ENCODE data around the gene ARID4B.

DNA sequence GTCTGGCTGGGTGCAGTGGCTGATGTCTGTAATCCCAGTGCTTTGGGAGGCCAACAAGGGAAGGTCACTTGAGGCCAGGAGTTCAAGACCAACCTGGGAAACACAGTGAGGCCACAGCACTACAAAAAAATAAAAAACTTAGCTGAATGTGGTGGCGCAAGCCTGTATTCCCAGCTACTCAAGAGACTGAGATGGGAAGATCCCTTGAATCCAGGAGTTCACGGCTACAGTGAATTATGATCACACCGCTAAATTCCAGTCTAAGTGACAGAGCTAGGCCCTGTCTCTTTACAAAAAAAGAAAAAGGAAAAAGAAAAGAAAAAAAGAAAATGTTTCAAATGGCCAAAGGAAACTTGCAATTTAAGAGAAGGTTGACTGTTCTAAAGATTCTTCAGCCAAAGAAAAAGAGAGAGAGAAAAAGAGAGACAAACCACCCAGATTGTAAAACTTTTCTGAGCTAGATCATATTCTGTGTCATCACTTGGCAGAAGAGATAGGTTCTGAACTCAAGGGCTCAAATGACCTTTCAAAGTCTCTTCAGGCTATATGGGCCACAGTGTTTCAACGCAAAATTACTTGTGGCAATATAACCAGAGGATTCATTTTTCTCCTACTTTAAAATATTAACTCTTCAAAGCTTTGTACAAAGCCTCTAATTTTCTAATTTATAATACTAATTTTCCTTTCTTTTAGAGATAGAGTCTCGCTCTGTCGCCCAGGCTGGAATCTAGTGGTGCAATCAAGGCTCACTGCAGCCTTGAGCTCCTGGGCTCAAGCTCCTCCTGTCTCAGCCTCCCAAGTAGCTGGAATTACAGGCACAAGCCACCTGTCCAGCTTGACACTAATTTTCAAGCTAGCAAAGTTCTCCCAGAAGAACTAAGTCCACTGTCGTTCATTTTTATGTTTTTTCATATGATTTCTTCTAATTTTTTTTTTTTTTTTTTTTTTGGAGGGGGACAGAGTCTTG, 20.5 kb downstream of the ARID4B start:
- TF ChIP-seq MXI1 (conservative IDR thresholded peaks at IDR 0.05; ENCODE audit: poor library complexity, severe bottlenecking) (no peak), TAF1 (IDR thresholded peaks at IDR 0.05; ENCODE audit: low read depth) (no peak), POLR2AphosphoS5 (IDR thresholded peaks at IDR 0.05) (no peak), CTCF (IDR thresholded peaks at IDR 0.05; ENCODE audit: poor library complexity, severe bottlenecking) (no peak), EZH2 (IDR thresholded peaks at IDR 0.05; ENCODE audit: borderline replicate concordance, insufficient read depth, low read length, poor library complexity, severe bottlenecking) (no peak)
- TF ChIP-seq, protein P1, sequence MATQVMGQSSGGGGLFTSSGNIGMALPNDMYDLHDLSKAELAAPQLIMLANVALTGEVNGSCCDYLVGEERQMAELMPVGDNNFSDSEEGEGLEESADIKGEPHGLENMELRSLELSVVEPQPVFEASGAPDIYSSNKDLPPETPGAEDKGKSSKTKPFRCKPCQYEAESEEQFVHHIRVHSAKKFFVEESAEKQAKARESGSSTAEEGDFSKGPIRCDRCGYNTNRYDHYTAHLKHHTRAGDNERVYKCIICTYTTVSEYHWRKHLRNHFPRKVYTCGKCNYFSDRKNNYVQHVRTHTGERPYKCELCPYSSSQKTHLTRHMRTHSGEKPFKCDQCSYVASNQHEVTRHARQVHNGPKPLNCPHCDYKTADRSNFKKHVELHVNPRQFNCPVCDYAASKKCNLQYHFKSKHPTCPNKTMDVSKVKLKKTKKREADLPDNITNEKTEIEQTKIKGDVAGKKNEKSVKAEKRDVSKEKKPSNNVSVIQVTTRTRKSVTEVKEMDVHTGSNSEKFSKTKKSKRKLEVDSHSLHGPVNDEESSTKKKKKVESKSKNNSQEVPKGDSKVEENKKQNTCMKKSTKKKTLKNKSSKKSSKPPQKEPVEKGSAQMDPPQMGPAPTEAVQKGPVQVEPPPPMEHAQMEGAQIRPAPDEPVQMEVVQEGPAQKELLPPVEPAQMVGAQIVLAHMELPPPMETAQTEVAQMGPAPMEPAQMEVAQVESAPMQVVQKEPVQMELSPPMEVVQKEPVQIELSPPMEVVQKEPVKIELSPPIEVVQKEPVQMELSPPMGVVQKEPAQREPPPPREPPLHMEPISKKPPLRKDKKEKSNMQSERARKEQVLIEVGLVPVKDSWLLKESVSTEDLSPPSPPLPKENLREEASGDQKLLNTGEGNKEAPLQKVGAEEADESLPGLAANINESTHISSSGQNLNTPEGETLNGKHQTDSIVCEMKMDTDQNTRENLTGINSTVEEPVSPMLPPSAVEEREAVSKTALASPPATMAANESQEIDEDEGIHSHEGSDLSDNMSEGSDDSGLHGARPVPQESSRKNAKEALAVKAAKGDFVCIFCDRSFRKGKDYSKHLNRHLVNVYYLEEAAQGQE (IDR thresholded peaks at IDR 0.05; ENCODE audit: borderline replicate concordance) = no peak

All from neural cell (in vitro differentiated cells).